ENCODE data around the gene SEPSECS.
A peak's percentile ranks its signal among the peaks of the same experiment; 100 is the strongest.

Gene SEPSECS

DNA sequence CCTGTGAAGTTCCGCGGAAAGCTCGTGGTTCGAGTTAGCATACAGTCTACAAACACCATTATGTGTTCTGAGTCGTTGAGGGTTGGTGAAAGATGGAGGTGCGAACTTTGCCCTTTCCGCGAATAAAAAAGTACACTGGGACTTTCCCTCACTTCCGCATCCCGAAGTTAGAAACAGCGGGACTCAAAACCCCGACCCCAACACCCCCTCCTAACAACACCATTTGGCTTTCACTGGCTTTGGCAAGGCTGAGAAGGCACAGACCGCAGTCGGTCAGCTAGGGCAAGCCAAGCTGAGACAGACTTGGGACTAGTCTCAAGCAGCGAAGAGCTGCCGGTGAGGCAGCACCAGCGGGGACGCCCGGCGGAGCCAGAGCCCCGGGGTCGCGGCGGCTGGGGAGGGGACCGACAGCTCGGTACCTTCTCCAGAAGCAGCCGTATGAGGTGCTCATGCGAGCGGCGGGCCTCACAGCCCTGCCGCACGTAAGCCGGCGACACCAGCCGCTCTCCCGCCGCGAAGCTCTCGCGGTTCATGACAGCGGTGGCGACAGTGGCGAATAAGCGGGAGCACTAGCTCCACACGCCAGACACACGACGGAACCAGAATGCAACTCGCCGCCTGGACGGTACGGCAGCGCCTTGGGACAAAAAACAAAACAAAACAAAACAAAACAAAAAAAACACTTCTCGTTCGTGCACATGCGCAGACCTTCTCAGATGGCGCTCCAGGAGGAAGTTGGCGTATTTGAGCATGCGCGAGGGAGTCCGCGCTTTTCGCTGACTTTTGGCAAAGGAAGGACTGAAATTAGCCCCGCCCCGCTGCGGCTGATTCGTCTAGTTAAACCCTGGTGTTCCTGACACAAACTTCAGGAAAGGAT, at the start of gene SEPSECS:
TSS of gene SEPSECS (minus strand) at position 613 of the 877 bp plus-strand sequence. CDS start at position 533, 80 bp downstream.
- ATAC-seq: peak; percentile 82 to 84

DNA sequence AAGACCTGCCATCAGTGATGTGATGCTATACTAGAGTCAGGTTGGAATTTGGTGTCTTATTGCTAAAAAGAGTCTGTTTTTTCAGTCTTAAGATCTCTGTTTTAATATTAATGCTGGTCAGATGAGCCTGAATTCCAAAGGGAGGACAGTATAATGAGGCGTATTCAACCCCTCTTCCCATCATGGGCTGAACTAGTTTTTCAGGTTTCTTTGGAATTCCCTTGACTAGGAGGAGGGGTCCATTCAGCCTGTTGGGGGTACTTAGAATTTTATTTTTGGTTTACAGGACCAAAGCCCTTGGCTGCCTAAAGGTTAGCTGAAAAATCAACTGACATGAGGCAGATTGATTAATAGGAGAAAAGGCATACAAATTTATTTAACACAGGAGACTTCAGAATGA, 49.5 kb upstream of the SEPSECS start:
- no peak for ATAC-seq

DNA sequence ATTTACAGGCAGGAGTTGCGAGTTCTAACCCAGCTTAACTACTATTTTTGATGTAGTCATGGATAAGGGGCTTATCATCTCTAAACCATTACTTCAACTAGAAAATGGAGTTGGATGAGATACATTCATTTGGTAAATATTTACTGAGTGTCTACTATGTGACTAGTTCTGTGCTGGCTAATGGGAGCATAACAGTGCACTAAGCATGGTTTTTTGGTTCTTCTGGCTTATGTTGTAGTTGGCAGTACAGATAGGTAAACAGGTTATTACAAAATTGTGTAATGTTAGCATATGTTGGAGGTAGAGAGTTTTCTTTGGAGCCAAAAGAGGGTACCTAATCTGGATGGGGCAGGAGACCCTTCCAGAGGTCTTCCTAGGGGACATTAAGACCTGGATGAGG, 47.7 kb upstream of the SEPSECS start:
- no peak for ATAC-seq

DNA sequence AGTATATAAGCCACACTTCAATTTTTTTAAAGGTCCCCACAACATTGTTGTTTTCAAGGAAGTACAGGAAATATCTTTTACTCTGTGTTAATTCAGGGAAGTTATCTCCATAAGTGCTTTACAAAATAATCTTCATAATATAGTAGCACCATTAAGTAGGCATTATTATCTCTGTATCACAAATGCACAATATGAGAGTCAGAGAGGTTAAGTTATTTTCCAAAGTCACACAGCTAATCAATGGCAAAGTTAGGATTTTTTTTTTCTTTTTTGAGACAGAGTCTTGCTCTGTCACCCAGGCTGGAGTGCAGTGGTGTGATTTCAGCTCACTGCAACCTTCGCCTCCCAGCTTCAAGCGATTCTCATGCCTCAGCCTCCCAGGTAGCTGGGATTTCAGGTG, 38.5 kb upstream of the SEPSECS start:
- no peak for ATAC-seq

DNA sequence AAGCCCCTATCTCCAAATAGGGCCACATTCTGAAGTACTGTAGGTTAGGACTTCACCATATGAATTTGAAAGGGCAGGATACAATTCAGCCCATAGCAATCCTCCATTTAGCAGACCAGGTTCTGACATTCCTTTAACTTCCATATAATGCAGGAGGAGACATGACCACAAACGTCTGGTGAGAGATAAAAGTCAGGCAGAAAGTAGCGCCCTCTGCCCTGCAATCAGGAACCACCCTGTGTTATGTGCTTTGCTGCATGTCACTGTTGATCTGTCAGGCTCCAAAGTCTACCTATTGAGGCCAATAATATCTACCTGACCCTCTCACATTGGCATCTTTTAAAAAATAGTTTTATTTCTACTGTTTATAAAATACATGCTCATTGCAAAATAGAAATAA, 30.2 kb upstream of the SEPSECS start:
- no peak for ATAC-seq

DNA sequence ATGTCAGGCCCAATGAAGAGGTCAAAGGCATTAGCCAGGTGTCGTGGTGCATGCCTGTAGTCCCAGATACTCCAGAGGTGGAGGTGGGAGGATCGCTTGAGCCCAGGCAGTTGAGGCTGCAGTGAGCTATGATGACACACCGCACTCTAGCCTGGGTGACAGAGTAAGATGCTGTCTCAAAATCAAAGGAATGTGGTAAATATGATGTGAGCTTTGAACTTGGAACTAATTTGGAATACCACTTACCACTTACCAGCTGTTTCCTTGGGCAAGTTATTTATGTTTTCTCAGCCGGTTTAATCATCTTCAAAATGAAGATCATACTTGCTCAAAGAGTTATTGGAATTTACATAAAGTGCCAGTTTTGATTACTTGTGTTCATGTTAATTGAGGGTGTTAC, 23.8 kb upstream of the SEPSECS start:
- no peak for ATAC-seq

DNA sequence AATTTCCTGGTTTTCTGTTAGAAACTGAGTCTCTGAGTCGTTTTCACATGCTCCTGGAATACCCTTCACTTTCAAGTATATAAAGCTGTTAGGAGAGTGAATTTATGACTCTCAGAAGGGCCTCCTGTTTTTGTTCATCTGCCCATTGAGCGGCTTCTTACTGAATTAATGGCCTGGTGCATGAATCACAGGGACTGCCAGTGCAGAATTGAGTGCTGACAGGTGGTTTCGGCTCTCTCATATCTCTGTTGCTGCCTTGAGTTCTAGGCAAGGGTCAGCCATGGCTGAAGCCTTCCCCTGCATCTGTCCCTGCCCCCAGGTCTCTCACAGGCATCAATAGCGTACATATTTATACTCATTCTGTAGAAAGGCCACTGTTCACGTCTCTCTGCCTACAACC, 22.7 kb upstream of the SEPSECS start:
- no peak for ATAC-seq

DNA sequence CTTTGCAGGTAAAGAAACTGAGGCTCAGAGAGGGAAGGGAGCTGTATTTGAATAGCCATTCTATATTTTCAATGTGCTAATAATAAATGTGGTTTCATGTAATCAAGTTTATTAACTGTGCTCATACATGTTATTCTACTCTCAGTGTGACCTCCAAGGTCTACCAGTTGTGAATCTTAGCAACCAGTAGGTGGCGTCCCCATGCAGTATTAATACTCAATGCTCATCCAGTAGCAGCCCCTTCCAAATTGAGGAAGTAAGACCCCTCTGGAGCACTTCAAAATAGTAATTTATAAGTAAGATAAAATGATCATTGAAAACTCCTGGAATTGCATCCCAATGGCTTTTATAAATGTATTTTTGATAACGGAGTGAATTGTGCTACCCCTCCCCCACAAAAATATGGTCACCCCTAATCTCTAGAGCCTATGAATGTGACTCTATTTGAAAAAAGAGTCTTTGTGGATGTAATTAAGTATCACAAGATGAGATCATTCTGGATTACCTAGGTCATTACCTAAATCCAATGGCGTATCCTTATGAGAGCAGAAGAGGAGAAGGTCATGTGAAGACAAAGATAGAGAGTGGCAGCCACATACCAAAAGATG, 20.4 kb upstream of the SEPSECS start:
- peak; percentile 56 to 64 for ATAC-seq

DNA sequence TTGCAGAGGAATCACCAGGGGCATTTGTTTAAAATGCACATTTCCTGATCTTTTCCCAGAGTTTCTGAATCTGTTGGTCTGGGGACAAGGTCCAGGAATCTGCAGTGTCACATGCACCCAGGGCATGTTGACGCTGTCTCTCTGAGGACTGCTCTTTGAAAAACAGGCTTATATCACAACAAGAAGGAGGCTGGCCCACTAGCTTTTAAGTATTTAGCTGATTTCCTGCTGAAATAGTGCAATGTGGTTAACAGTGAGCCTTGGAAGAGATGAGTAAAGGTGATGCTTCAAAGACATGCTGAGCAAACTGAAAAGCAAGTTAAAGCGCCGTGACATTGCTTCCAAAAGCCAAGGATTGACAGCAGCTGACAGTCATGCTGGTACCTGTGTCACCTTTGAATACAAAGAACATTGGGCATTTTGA, 18.6 kb upstream of the SEPSECS start:
- peak; percentile 68 to 70 for ATAC-seq

DNA sequence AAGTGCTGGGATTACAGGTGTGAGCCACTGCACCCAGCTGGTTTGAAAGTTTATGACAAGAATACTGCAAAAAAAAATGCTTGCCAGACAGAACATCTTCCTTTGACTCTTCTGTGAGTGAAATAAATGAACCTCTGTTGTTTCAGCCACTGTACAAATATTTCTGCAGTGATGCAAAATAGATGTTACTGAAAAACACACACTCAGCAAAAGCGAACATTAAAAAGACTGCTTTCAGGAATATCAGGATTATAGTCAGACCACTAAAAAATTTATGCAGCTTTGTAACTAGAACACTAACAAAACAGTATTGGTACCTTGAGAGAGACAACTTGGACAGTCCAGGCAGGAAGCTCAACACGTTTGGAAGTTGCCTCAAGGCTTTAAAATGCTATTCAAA, 16.9 kb upstream of the SEPSECS start:
- ATAC-seq: no peak

DNA sequence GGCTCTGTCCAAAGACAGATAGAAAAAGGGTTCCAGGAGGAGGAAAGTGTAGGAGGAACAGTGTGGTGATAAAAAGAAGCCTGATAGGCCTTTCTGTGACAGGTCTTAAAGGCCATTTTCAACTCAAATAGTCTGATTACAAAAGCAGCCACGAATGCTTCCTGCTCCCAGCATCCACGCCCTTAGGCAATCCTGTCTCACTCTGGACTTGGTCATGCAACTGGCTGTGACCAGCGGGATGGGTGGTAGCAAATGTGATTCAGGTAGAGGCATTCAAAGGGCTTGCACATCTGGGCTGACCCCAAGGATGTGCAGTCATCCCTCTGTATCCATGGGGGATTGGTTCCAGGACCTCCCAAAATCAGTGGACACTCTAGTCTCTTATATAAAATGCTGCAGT, 14.4 kb upstream of the SEPSECS start:
- no peak for ATAC-seq

DNA sequence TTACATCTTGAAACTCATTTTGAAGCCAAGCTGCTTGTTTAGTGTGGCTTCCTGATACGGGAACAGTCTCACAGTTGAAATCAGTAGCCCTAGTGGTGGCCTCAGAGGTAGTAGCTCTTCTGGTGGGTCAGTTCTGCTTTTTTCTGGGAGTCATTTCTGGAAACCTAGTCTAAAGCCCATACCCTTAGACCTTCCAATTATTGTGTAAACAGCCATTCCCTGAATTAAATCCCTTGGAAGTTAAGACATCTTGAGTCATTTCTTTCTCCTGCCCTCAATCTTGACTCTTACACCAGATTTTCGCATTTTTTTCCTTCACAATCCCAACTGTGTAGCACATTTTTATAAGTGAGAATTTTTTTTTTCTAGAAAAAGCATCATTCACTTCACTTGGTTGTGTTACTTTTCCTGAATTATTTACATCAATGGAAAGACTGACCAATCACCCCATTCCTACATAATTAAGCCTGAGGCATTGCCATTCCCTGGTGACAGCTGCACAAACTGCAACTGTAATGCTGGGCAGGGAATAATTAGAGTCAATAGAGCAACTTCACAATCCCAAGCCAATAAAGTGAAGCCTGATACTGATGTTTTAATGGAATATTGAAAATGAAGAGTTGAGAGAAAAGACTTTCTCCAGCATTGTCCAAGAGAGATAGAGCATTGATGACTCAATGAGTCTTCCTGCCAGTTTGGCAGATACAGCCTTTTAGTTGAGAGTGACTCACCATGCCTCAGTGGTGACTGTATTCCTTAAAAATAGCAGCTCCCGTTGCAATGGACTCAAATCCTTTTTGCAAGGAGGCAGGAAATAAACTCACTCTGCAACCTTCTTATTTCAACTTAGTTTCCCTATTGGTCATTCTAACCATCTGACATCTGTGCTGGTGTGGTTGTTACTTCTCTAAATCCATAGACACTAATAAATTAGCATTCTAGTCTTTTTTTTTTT, 13.0 kb upstream of the SEPSECS start:
- no peak for ATAC-seq

DNA sequence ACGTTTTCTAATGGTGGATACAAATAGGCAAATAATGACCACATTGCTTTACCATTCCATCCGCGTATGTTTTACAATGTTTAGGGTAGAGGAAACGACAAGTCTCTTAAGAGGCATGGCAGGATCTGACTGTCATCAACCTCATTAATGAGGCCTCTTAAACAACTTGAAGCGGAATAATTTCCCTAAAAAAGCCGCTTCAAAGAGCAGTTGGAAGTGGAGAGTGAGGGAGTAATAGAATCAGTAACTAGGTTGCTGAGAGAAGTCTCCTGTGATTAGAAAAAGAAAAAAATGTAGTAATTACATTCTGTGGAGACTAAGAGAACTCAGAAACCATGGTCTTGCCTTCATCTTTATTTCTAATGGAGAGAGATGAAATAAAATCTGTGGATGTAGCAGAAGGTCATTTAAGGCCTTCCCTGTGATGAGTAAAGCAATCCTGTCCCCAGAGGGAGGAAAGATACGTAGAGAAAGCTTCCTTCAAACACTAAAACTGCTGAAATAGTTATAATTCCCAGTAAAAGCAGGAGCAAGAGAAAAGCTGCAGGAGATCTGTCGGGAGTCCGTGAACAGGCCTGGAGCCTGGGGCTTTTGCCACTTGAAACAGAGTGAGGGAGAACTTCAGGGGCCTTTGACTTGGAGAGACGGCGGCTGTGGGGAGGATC, 11.1 kb upstream of the SEPSECS start:
- no peak for ATAC-seq

DNA sequence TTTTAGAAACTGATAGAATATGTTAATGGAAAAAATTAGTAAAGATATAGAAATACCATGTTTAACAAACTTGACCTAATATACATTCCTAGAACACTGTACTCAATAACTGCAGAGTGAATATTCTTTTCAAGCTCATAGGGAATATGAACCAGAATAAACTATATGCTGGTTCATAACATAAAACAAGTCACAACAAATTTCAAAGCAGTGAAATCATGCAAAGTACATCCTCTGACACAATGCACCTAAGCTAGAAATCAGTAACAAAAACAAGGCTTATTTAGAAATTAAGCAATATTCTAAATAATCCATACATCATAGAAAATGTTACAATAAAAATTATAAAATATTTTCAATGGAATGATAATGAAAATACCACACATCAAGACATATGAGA, 9.2 kb upstream of the SEPSECS start:
- ATAC-seq: no peak

DNA sequence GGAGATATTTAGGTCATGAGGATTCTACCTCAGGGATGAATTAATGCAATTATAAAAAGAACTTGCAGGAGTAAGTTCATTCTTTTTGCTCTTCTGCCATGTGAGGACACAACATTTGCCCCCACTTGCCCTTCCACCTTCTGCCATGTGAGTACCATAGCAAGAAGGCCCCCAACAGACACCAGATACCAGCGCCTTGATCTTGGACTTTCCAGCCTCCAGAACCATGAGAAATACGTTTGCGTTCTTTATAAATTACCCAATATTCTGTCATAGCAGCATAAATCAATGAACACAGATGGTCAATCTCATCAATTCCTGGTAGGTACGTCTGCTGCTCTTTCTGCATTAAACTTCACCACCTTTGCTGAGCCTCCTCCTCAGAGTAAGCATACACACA, 5.7 kb upstream of the SEPSECS start:
- ATAC-seq: no peak

DNA sequence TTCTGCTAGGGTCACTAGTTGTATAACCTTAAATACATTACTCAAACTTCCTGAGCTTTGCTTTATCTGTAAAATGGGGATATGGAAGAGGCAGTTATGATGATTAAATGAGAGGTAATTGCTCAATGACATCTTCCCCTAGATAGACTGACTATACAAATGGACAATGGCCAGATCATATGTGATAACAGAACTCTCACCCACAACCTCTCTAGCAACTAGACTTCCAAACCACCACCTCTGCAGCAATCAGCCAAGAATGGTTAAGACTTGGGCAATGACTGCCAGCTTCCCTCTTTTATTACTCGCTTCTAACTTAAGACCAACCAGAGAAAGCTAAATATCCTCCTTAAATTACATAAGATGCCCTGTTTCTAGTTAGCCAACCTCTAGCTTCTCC, 2.9 kb upstream of the SEPSECS start:
- no peak for ATAC-seq

DNA sequence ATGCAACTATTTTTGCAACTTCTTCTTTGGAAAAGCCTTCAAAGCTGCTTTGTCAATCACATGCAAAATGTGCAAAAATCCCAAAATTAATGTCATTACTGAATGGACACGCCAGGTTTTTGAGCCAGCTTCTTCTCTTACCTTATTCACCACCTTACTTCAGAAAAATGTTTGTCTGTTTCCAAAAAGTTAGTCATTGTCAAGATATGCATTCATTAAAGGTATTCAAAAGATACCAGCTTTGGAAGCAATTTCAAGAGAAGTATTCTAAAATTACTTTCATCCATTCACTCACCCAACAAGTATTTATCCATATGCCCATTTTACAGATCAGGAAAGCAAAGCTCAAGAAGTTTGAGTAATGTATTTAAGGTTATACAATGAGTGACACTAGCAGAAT, 2.3 kb upstream of the SEPSECS start:
- no peak for ATAC-seq

DNA sequence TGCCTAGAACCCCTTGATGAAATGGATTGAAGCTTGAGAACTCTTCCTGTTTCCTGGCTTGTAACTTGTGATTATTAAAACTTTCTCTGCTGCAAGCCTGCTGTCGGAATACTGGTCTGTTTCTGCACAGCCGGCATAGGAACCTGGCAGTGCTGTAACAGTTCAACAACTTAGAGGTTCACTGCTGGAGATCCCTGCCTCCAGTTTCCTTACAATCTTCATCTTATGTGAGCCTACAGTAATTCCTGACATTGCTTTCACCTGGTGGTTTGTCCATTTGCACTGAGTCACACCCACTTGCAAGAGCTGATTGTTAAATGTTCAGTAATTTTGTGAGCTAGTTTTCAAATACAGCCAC, 1.3 kb upstream of the SEPSECS start:
- ATAC-seq: no peak

DNA sequence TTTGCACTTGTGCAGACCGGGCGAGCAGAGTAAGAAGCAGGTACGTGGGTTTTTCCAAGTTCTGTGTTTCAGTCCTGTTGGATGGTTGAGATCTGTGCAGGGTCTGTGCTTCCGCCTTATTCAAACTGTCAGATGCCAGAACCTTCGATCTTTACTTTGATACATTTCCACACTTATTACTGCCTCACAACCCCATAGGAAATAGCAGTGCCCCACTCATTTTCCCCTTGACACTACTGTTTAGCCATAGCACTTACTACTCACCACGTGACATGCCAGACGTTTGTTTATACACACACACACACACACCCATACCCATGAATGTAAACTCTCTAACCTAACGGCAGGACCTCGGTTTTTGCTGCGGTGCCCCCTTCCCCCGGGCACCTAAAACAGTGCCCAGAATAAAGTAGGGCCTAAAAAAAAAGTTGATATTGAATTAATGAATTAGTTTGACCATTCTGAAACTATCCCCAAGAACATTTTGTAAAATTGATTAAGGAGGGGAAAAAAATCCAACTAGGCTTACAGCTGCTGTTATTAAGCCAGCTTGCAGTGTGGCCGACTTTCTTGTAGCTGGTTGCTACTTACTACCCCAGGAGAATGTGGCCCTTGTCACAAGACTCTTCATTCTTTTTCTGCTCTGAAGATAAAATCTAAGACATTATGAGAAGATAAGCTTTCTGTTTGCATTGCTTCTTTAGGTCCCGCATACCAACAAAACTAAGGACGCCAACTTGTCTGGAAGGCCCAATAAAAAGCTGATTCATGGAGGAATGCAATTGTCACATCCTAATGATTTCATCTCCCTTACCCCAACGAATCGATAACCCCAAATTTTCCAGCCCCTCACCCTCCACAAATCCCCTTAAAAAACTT, 704 bp upstream of the SEPSECS start:
- ATAC-seq: peak; percentile 46 to 49

DNA sequence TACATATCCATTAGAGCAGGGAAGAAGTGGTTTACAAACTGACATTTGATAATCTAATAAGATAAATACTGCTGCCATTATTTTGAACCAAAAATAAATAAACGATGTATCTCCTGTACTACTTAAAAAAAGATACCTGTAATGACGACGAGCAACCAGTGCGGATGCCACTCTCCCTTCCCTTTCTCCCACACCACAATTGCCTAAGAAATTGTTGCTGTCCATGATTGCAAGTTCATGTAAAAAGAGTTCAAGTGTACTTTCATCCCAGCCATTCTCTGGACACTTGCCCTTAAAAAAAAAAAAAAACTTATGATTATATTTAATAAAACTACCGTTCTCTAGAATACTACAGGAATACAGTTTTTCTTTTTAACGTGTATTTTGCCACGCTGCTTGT, 1.4 kb downstream of the SEPSECS start:
- no peak for ATAC-seq

DNA sequence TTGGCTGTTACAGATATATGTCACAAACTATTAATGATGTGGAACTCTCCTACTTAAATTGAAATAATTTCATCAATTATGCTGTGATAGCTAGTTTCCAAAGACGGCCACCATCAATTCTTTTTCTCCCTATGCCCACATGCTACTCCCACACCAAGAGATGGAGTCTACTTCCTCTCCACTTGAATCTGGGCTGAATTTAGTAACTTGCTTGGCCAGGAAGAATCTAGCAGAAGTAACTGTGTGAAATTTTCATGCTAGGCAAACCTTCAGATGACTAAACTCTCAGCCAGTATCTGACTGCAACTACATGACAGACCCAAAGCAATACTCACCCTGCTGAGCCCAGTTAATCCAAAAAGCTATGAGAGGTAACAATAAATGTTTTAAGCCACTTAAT, 3.2 kb downstream of the SEPSECS start:
- no peak for ATAC-seq

DNA sequence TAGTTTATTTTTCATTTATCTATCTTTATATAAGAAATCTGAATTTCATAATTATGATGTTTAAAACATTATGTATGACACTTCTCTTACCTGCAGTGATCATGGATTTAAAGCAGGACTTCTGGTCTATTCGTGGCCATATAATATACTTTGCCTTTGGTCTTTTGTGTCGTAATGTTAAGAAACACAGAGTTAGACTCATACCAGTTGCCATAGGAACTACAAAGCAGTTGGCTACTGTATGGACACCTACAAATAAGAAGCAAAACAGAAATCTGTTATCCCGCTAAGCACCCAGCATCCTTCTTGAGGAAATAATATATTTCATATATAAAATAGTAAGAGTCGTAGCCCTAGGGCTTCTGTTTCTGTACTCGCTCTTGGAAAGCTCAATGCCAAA, 4.3 kb downstream of the SEPSECS start:
- no peak for ATAC-seq
